CD4-positive, alpha-beta T cell treated with Interleukin-21 for 1 hour (primary cell): ENCODE measurements around the gene FBXL20.
A peak's percentile ranks its signal among the peaks of the same experiment; 100 is the strongest.

Experiments
- DNase-seq: peaks from one replicate; pipeline ENCODE4 v3.0.0-alpha.2; 2020

FBXL20 gene

DNA sequence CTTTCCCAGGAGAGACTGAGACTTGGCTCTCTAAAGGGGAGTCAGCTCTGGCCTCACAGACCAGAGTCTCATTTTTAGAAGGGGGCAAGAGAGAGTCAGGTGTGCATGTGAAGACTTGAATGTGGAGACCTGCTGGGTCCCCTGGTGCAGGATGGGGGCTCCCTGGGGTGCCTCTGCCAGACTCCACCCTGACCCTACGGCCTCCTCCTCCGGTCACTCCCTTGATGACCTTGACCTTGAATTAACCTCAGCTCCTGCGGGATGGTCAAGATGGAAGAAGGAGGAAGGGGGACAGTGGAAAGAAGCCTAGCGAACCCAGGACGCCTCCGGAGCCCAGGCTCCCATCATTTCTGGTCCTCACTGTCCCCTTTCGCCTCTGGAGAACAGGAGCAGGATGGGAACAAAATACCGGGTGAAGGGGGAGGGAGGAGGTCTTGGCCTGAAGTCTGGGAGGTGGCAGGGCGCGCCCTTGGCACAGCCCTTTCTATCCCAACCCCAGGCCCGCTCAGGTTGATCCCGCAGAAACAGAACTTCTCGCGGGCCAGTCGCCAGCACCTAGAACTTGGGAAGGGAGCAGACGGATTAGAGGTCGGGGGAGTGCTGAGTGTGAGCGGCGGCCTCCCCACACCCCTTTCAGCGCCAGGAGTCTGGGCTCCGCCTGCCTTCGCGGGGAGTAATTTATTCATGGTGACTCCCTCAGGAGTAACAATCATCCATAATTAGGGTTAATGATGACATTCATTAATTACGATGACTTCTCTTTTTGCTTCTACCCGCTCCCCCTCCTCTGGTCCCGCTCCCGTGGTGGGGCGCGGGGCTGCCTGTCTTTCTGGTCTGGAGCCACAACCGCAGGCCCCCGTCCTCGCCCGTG, 177.3 kb downstream of the FBXL20 start:
- DNase-seq = no peak

DNA sequence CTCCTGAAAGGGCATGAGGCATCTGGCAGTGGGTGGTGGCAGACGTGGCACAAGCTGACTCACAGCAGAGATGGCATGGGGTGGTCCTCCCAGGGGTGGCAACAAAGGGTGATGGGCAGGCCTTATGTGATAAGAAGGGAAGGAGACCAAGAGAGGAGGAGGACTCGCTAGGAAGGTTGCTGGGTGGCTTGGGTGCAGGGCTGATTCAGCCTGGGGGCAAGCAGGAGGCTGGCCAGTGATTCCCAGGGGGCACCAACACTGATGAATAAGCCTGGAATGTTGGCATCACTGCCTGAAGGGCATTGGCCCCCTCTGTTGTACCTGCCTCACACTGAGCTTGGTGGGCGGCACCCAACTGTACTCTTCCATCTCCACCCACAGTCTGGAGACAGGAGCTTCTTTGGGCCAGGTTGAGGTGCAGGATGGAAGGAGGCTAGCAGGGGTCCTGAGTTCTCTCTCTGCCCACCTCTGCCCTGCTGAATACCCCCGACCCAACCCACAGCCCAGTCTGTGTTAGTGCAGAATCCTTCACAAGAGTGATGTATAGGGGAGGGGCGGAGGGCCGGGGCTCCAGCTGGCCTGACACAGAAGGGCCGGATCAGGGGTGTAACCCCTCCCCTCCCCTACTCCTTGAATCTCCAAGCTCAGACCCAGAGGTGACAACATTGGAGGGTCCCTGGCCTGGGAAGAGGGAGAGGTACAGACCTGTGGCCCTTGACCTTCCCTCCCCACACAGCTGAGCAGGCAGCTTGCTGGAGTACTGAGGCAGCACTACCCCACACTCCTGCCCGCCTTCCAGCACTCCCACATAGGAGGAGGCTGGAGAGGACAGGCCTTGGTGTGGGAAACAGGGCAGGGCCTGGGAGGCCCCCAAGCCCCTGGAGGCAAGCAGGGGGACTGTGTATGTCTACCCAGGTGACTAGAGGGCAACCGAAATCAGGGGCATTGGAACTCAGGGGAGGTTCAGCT, 178.3 kb downstream of the FBXL20 start:
- no peak for DNase-seq

DNA sequence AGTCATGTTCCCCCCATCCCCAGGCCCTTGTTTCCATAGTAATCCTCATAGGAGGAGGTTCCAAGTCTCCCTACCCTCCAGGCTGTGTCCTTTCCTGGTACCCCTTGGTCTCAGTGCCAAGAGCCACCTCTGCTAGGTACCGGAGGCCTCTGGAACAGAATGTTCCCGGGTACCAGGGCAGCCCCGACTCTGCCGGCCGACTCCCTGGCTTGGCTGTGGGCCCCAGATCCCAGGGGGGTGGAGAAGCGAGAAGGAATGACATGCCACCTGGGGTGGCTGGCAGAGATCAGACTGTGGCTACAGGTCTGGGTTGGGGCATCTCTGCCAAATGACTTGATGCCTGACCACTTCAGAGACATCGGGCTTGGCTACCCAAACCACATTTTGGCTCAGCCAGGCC, 179.3 kb downstream of the FBXL20 start:
- DNase-seq = no peak

- no peak for DNase-seq
Observed at GRCh38 chr17:39221572-39221971, 179.9 kb downstream of the FBXL20 start.

GRCh38 chr17:39219647-39220154, 181.7 kb downstream of the FBXL20 start:
- DNase-seq = no peak

GRCh38 chr17:39218906-39219305, 182.5 kb downstream of the FBXL20 start:
- DNase-seq = no peak

DNA sequence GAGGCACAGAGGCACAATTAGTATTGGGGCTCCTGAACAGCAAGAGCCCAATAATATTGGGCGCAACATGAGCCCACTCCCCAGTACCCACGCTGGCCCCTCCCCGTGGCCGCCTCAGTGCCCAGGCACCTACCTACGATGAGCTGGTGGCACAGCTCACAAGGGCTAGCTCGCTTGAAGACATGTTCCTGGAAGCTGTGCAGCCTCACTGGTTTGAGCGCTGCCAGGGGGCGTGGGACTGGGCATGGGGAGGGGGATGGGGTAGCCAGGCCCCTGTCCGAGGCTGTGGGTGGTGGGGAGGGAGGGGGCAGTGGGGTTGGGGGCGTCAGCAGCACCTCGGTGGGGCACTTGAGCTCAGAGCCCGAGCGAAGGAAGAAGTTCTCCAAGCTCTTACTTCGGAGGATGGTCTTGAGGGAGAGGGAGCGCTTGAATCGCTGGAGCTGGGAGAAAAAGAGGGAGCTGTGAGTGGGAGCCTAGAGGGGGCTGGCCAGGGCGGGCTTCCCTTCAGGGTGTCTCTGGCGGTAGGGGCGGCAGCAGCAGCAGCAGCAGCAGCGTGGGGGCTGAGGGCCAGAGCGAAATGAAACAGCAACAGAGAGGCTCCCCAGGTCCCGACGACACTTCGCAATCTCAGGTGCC, 183.6 kb downstream of the FBXL20 start:
- DNase-seq = no peak

DNA sequence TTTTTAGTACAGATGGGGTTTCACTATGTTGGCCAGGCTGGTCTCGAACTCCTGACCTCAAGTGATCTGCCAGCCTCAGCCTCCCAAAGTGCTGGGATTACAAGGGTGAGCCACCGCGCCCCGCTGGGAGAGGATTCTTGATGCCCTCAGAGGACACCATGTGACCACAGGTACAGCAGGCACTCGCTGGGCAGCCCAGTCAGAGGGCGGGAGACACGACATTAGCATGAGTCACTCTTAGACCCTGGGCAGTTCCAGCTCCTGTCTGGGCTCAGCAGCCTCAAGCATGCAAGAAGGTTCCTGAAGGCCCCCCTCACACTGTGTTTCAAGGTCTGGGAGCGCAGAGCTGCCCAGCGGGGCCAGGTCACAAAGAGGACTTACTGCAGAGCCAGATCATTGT, 187.6 kb downstream of the FBXL20 start:
- DNase-seq = no peak

DNA sequence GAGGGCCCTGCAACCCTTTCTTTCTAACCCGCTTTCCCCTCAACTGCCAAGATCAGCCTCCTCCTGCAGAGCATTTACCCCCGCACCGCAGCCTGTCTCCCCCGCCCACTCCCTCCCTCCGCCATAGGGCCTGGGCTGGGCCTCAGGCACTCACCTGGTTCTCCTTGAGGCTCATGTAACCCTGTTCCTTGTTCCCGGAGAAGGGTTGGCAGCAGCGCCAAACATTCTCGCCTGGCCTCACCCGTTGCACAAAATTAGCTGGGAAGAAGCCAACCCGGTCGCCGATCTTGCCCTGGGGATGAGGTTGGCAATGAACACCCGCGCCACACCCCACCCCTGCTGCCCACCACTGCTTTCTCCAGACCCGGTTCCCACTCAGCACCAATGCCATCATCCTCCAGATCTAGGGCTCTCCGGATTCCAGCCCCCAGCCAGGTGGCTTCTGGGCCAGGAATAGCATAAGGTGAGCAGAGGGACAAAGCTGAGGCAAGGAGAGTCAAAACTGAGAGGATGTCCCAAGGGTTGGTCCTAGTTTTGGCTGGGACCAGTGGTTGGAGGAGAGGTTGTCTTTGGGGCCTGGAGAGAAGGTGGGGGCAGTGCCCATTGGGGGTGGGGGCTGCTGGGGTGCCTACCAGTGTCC, 188.5 kb downstream of the FBXL20 start:
- DNase-seq = no peak

DNA sequence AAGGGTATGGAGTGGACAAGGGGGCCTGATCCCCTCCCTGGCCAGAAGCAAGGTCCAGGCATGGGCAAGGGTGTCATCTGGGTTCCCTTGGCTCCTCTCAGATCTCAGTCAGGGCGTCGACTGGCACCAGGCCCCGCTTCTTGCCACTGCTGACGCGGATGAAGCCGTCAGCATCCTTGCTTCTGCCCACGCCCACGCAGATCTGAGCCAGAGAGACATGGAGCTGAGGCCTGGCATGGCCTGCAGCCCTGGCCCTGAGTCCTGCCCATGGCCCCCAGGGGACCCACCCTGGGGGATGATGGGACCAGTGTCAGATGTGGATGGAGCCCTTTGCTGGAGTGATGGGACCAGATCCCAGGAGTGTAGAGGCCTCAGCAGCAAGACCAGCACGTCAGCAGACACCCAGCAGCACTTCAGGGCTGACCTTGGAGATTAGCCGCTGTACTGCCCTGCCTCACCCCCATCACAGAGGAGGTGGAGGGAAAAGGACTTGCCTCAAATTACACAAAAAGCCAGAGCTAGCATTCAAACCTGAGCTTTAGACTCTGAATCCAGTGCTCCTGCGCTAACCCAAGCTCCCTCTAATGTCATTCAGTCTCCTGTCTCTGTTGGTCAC, 189.1 kb downstream of the FBXL20 start:
- no peak for DNase-seq

DNA sequence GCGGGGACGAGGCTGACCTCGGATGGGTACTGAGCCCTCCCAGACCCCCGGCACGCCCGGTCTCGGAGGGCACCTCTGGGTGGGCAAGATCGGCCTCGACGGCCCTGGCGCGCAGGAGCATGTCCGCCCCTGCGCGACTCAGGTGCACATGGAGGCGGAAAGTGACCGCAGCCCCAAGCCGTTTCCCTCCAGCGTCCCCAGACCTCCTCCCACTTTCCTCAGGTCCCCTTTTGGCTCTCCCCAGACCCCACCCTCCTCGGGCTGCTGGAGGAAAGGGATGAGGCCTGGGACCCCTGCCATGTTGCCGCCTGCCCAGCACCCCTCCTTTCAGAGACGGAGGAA, 191.4 kb downstream of the FBXL20 start:
- no peak for DNase-seq

DNA sequence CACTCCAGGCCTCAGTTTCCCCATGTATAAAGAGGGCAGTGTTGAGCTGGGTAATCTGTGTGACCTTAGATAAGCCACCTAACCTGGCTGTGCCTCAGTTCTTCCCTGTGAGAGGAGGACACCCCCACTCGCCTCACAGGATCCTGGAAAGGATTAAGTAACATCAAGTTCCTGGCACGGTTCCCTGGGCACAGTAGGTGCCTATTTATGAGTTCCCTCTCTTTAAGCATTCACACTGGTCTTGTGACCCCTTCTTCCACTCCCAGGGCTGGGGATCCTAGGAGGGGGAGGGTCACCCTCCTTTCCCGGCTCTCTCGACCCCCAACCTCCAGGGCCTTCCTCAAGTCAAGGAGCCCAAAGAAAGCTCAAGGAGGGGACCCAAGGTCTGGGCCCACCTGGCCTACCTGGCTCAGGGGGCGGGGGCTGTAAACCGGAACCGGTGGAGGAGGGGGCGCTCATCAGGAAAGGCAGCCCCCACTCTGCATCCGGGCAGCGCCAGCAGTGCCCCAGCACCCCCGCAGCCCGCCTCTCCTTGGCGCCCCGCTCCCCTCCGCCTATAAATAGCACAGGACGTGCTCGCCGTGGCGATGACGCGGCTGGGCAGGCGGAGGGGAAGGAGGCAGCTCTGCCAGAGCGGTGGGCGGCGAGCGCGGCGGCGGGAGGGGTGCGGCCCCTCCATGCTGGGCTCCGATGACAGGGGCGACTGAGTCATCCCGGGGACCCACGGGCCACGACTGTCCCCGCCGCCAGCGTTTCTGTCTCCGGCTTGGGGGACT, 191.9 kb downstream of the FBXL20 start:
- peak; percentile 76 for DNase-seq

GRCh38 chr17:39208893-39209292, 192.5 kb downstream of the FBXL20 start:
- no peak for DNase-seq

- no peak for DNase-seq
Observed at GRCh38 chr17:39208136-39208535, 193.3 kb downstream of the FBXL20 start.

GRCh38 chr17:39205112-39205526, 196.3 kb downstream of the FBXL20 start:
- no peak for DNase-seq

GRCh38 chr17:39204245-39204644, 197.2 kb downstream of the FBXL20 start:
- no peak for DNase-seq
